OCI-LY7 (cell line): ENCODE measurements around the gene KATNAL2. TPM values are rescaled to one million over a fixed set of nuclear protein-coding genes. Genes with fewer than 3 reads are reported as not detected.

Experiments
- BruUV-seq: library from RNA; stranded (reverse); fragments of 400-500 nt; replicated peaks from 2 replicates; lab custom pipeline; 2021; lab: Mats Ljungman, UMichigan
- CTCF ChIA-PET: fragments of 300-600 bp; sonication (Branson Sonifier 250); formaldehyde crosslinking; loops from one replicate; lab custom pipeline; 2022; ENCODE audit warnings: antibody characterized with exemption; ENCODE audit not compliant: unreplicated experiment; lab: Charles Lee
- POLR2A ChIA-PET: fragments of 300-600 bp; sonication (Branson Sonifier 250); formaldehyde crosslinking; loops from one replicate; lab custom pipeline; 2022; ENCODE audit warnings: antibody characterized with exemption; lab: Charles Lee
- DNase-seq: peaks from one replicate; pipeline ENCODE4 v3.0.0-alpha.2; 2015; ENCODE audit warnings: low spot score
- H2AFZ ChIP-seq: fragments of 200-600 bp; sonication (generic), shearing (Covaris generic); 2 replicates; pipeline ENCODE4 v1.6.1; 2014; ENCODE audit warnings: mild to moderate bottlenecking, antibody characterized with exemption, low read length, moderate library complexity
- H3K27ac ChIP-seq: fragments of 200-600 bp; sonication (generic); 2 replicates; pipeline ENCODE4 v1.5.1; 2014; ENCODE audit warnings: mixed run types, low read depth, mild to moderate bottlenecking, moderate library complexity, low read length, inconsistent platforms; ENCODE audit not compliant: poor library complexity, severe bottlenecking
- H3K36me3 ChIP-seq: fragments of 200-600 bp; sonication (generic); 2 replicates; pipeline ENCODE4 v1.6.1; 2014; ENCODE audit warnings: mild to moderate bottlenecking, antibody characterized with exemption, low read length, moderate library complexity, mixed read lengths; ENCODE audit not compliant: insufficient read depth
- H3K4me1 ChIP-seq: fragments of 200-600 bp; sonication (generic); 2 replicates; pipeline ENCODE4 v1.5.1; 2014; ENCODE audit warnings: mild to moderate bottlenecking, low read length; ENCODE audit not compliant: insufficient read depth, poor library complexity, severe bottlenecking
- H3K4me2 ChIP-seq: fragments of 200-600 bp; sonication (generic); 2 replicates; pipeline ENCODE4 v1.6.1; 2014; ENCODE audit warnings: mild to moderate bottlenecking, low read length
- H3K4me3 ChIP-seq: fragments of 200-600 bp; sonication (generic); 2 replicates; pipeline ENCODE4 v1.5.1; 2014; ENCODE audit warnings: mild to moderate bottlenecking, low read depth, low read length; ENCODE audit not compliant: poor library complexity, severe bottlenecking
- H3K79me2 ChIP-seq: fragments of 200-600 bp; sonication (generic); 2 replicates; pipeline ENCODE4 v1.6.1; 2016; ENCODE audit warnings: low read depth, mild to moderate bottlenecking, low read length, moderate library complexity, mixed read lengths; ENCODE audit not compliant: insufficient read depth
- H3K9me2 ChIP-seq: fragments of 200-600 bp; sonication (generic); 2 replicates; pipeline ENCODE4 v1.6.1; 2016; ENCODE audit warnings: mild to moderate bottlenecking, low read length, mixed read lengths; ENCODE audit not compliant: insufficient read depth
- H3K9me3 ChIP-seq: fragments of 200-600 bp; sonication (generic); 2 replicates; pipeline ENCODE4 v1.6.1; 2014; ENCODE audit warnings: mild to moderate bottlenecking, mixed run types, low read length, mixed read lengths
- H4K20me1 ChIP-seq: fragments of 200-600 bp; sonication (generic); 2 replicates; pipeline ENCODE4 v1.6.1; 2014; ENCODE audit warnings: mild to moderate bottlenecking, antibody characterized with exemption, low read length, moderate library complexity, mixed read lengths; ENCODE audit not compliant: insufficient read depth
- CTCF ChIP-seq: fragments of 200-600 bp; sonication (generic); conservative IDR thresholded peaks from 2 replicates; pipeline ENCODE4 v1.5.1; 2014; ENCODE audit warnings: mild to moderate bottlenecking, antibody characterized with exemption, low read length, moderate library complexity, mixed read lengths
- EZH2phosphoT487 ChIP-seq: fragments of 200-600 bp; sonication (generic); IDR thresholded peaks from 2 replicates; pipeline ENCODE4 v1.6.1; 2018; ENCODE audit warnings: low read depth, borderline replicate concordance, mild to moderate bottlenecking, mixed run types, antibody characterized with exemption, low read length, moderate library complexity, mixed read lengths
- intact Hi-C: fragments of 100-400 bp; cut with micrococcal nuclease; formaldehyde crosslinking; loops from one replicate; pipeline ENCODE4 v1.10.0; 2022; ENCODE audit not compliant: unreplicated experiment
- total RNA-seq, 2 experiments: library from RNA; depleted of rRNA in 1 of 2; stranded (reverse); fragments of >200 nt in 1 of 2; shearing (Covaris generic) in 1 of 2; gene quantifications; 2 replicates each; pipeline ENCODE4 v1.2.3, GENCODE V29; 2014 to 2022

Gene KATNAL2
- total RNA-seq, 2 experiments from 2014 or later: 5.7 to 16.1 TPM

- CTCF ChIA-PET: no interaction called here
Measured at GRCh38 chr18:46903406-46903805, 14.0 kb upstream of the KATNAL2 start.

GRCh38 chr18:46909497-46909896 lies 7.9 kb upstream of the KATNAL2 start:
- CTCF ChIA-PET: no interaction called here
- peaks cover 22% of the 10 kb centered on the region for H3K36me3 ChIP-seq
- TF ChIP-seq CTCF: no peak
- no peak for TF ChIP-seq EZH2phosphoT487
- H3K4me2 ChIP-seq: no peak overlapping the region
- POLR2A ChIA-PET: no interaction called here
- intact Hi-C loops: no loop called here
- H3K9me3 ChIP-seq: no peaks in the 10 kb centered on the region
- DNase-seq: no peak
- no peak overlapping the region for H3K27ac ChIP-seq
- peaks cover 8% of the 10 kb centered on the region; the same call in 1 of the 2 replicates for H4K20me1 ChIP-seq
- no peak overlapping the region for H2AFZ ChIP-seq
- BruUV-seq: no TSS peak
- H3K4me3 ChIP-seq: no peak overlapping the region
- peaks cover 95% of the 10 kb centered on the region for H3K79me2 ChIP-seq
- no peaks in the 10 kb centered on the region for H3K9me2 ChIP-seq
- H3K4me1 ChIP-seq: peaks cover 5% of the 10 kb centered on the region

More at GRCh38 chr18:46903406-46903805, 14.0 kb upstream of the KATNAL2 start:
- DNase-seq: no peak
- peaks cover 47% of the 10 kb centered on the region for H3K36me3 ChIP-seq
- POLR2A ChIA-PET: no interaction called here
- no peaks in the 10 kb centered on the region for H4K20me1 ChIP-seq
- H3K9me2 ChIP-seq: no peaks in the 10 kb centered on the region
- BruUV-seq: no TSS peak
- peaks cover 80% of the 10 kb centered on the region for H3K79me2 ChIP-seq
- no peak overlapping the region for H3K4me3 ChIP-seq
- TF ChIP-seq CTCF: no peak
- TF ChIP-seq EZH2phosphoT487: no peak
- no peak overlapping the region for H3K4me2 ChIP-seq
- no peaks in the 10 kb centered on the region for H3K4me1 ChIP-seq
- no peak overlapping the region for H2AFZ ChIP-seq
- H3K9me3 ChIP-seq: no peaks in the 10 kb centered on the region
- no peak overlapping the region for H3K27ac ChIP-seq
- intact Hi-C loops: no loop called here

- H3K79me2 ChIP-seq: peaks cover 96% of the 10 kb centered on the region
- DNase-seq: no peak
- peaks cover 12% of the 10 kb centered on the region; the same call in 1 of the 2 replicates for H4K20me1 ChIP-seq
- POLR2A ChIA-PET: interaction anchor here (0.6 to 1.0 kb wide), 2 partner anchors 13 to 77 kb away, joined by 4 to 5 read pairs; no protein-coding TSS in a partner anchor
- no peak overlapping the region for H3K27ac ChIP-seq
- no peak overlapping the region for H3K4me2 ChIP-seq
- peaks cover 20% of the 10 kb centered on the region for H3K36me3 ChIP-seq
- no peaks in the 10 kb centered on the region for H3K9me3 ChIP-seq
- H3K9me2 ChIP-seq: no peaks in the 10 kb centered on the region
- no peak overlapping the region for H3K4me3 ChIP-seq
- TF ChIP-seq EZH2phosphoT487: no peak
- CTCF ChIA-PET: no interaction called here
- intact Hi-C loops: no loop called here
- H3K4me1 ChIP-seq: peaks cover 12% of the 10 kb centered on the region
- no TSS peak for BruUV-seq
- no peak overlapping the region for H2AFZ ChIP-seq
Measured at GRCh38 chr18:46910856-46911255, 6.5 kb upstream of the KATNAL2 start.
